LHCN-M2 (cell line): ENCODE measurements around the gene SLC35D2. TPM values are rescaled to one million over a fixed set of nuclear protein-coding genes. Genes with fewer than 3 reads are reported as not detected.
"Not testable (repeated sequence)": the region's sequence is repeated elsewhere in the genome, so short reads cannot be mapped to it uniquely, and the experiment has no call there.

Source experiments
- DNase-seq: peaks from one replicate; pipeline ENCODE4 v3.0.0-alpha.2; 2012; ENCODE audit warnings: low read depth
- total RNA-seq: library from RNA; depleted of rRNA; stranded (reverse); fragments of >200 nt; gene quantifications from 2 replicates; pipeline ENCODE4 v1.2.3, GENCODE V29; 2014; rRNA removed

SLC35D2 gene
- total RNA-seq, 1 experiment from 2014 or later, result 16.6 TPM

GRCh38 chr9:96317335-96317980 is 66.1 kb downstream of the SLC35D2 start:
- DNase-seq, result peak; percentile 47

- DNase-seq, result no peak
Observed at GRCh38 chr9:96309850-96310249, 73.7 kb downstream of the SLC35D2 start.

- DNase-seq, result not testable (repeated sequence)
Observed at GRCh38 chr9:96306958-96307357, 76.6 kb downstream of the SLC35D2 start.

- no peak for DNase-seq
Observed at GRCh38 chr9:96305171-96305570, 78.3 kb downstream of the SLC35D2 start.

- DNase-seq, result no peak
Observed at GRCh38 chr9:96304230-96304629, 79.3 kb downstream of the SLC35D2 start.

DNA sequence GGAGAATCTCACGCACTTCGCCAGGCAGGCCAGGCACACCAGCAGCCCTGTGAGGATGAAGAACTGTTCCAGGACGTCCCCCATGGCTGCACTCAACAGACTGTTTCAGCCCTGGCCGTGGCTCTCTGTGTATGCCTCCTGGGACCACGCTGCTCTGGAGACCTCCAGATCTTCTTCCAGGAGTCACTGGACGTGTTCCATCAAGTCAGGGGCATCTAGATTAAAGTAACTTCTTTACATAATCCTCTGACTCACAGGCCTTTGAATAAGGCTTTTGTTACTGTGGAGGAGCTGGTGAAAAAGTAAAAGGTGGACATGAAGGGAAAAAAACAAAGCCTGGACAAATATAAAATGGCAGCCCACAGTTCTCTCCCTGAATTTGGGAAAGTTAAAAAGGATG is 81.5 kb downstream of the SLC35D2 start, which contains the start of gene HSD17B3:
TSS of gene HSD17B3 (minus strand) at position 156 of the 400 bp plus-strand sequence. CDS start at position 84, 72 bp downstream.
- no peak for DNase-seq

DNA sequence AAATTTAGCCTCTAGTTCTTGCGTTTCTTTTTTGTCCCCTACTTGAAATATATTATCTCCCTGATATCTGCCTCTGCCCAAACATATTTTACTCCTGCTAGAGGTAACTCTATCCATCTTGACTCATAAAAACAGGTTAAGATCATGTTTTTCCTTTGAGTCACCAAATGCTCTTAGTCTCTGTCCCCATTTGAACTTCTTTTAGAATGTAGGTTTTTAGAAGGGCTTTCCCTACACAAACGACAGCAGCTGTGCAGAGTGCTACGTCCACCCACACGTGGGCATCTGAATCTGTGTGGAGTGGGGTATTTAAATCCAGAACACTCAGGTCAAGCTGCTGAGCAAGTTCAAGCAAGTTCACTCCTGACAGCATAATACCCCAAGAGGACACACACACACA is 83.7 kb downstream of the SLC35D2 start:
- DNase-seq, result peak; percentile 90

GRCh38 chr9:96294159-96294545 is 89.4 kb downstream of the SLC35D2 start:
- DNase-seq, result peak; percentile 9

DNA sequence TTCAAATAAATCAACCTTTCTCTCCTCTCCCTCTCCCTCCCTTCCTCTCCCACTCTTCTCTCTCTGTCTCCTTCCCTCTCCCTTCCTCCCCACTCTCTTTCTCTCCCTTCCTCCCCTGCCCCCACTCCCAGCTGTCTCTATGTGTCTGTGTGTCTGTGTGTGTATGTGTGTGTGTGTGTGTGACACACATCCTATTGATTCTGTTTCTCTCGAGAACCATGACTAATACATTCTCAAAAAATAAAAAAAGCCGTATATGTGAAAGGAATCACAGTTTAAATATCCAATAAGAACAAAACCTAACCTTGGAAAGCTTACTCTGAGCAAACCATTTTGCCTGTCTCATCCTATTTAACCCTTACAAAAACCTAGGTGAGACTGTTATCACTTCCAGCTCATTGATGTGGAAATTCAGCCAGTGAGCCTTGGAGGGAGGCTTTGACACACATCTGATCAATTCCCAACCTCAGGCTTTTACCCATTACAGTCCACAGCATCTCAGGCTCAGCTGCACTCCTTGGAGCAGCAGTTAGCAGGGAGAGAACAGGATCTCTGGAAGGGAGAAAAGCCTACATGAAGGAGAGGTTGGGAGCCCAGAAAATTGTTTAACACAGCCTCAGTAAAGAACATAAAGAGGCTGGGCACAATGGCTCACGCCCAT is 89.9 kb downstream of the SLC35D2 start:
- peak; percentile 89 for DNase-seq

- no peak for DNase-seq
Observed at GRCh38 chr9:96289392-96289791, 94.1 kb downstream of the SLC35D2 start.

DNA sequence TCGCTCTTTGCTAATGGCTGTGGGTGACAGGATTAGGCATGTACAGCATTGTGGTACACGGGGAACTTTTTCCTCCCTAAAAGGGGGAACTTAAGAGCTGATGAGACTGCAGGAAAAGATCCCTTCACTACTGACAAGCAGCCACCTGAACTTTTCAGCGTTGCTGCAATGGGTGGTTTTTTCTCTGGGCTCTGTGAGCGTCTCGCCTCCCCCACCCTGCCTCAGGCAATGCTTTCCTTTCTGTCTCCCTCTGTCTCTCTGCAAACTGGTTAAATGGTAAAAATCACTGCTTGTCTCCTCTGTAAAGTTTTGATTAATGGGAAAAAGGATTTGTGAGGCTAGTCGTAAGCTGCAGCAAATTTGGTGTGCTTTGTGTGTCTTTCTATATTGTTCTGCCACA is 101.9 kb downstream of the SLC35D2 start:
- no peak for DNase-seq

DNA sequence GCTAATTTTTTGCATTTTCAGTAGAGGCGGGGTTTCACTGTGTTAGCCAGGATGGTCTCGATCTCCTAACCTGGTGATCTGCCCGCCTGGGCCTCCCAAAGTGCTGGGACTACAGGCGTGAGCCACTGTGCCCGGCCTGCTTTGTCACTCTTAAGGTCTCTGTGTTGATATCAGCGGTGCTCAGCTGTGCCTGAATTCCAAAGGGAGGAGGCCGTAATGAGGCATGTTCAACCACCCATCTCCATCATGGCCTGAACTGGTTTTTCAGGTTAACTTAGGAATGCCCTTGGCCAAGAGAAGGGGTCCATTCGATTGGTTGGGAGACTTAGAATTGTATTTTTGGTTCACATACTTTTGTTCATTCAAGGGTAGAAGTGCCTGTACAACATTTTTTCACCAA is 103.6 kb downstream of the SLC35D2 start:
- no peak for DNase-seq

- DNase-seq, result no peak
Observed at GRCh38 chr9:96274939-96275338, 108.6 kb downstream of the SLC35D2 start.

Other genes starting within 250 kb of the SLC35D2 start
- gene HSD17B3, start 81.5 kb downstream of the SLC35D2 start, total RNA-seq, result not detected in 2 replicates
- 19.6 and 21.8 TPM in 2 replicates for gene ZNF367, start 34.7 kb upstream of the SLC35D2 start, total RNA-seq
- gene HABP4, start 66.5 kb upstream of the SLC35D2 start, total RNA-seq, result 14.0 and 14.5 TPM in 2 replicates
- gene CDC14B, start 236.1 kb upstream of the SLC35D2 start, total RNA-seq, result 10.8 and 12.6 TPM in 2 replicates